ENCODE measurements around the gene MYO1G.

- TF ChIP-seq CTCF (IDR thresholded peaks at IDR 0.05): no peak
- no peak for TF ChIP-seq POLR2A (IDR thresholded peaks at IDR 0.05)
These were observed 4.3 kb downstream of the MYO1G start for GRCh38 chr7:44974549-44974948.

All from Peyer's patch (tissue), 4 donors.